Prostate gland (tissue), 2 donors: ENCODE data around the gene AMOTL2.

Experiments used
- CTCF ChIP-seq, 4 experiments: fragments of 200-600 bp in 2 of 4; fragments of 450-650 bp in 2 of 4; sonication (generic) in 2 of 4; IDR thresholded peaks; 1 replicate in 3 of 4; 2 replicates in 1 of 4; pipeline ENCODE4 v1.5.1; 2016 to 2019; ENCODE audit warnings: antibody characterized with exemption in 4 of 4, mild to moderate bottlenecking in 2 of 4, moderate library complexity in 2 of 4
- POLR2AphosphoS5 ChIP-seq: sonication (generic); formaldehyde crosslinking; IDR thresholded peaks from one replicate; pipeline ENCODE4 v1.6.1; 2017; ENCODE audit warnings: antibody characterized with exemption

- TF ChIP-seq CTCF (IDR thresholded peaks at IDR 0.05) (no peak), POLR2AphosphoS5 (no peak)
Observed at GRCh38 chr3:134369861-134370596, 4.2 kb downstream of the AMOTL2 start.
